ENCODE results near the gene SNAP91.
A peak's percentile ranks its signal among the peaks of the same experiment; 100 is the strongest.

DNA sequence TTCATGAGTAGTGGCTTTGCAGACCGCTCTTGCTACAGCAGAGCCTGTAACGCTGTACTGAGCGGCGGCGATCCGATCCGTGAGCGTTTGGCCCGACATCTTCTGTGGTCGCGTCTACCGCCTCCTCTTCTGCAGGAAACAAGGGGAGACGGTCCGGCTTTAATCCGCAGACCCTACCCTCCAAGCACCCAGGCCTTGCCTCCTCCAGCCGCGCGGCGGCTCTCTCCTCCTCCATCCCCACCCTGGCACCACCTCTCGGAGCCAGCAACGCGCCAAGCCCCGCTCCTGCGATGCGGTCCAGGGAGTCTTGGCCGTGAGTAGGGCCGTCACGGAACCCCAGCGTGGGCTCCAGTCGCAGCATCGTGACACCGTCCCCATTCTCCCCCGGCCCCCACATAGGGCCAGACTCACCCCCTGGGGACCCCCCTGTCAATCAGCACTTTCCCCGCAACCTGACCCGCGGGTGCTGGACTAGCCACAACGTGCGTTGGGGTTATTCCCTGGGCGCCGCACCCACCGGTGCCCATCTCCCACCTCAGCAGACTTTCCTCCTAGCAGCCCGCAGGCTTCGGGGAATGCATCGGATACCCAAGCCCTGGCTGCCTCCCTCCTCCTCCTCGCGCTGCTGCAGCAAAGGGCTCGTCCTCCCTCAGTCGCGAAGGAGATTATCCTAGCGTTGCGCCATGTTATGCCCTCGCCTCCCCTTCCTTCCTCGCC lies 914 bp downstream of the SNAP91 start:
- TF ChIP-seq, protein P1, sequence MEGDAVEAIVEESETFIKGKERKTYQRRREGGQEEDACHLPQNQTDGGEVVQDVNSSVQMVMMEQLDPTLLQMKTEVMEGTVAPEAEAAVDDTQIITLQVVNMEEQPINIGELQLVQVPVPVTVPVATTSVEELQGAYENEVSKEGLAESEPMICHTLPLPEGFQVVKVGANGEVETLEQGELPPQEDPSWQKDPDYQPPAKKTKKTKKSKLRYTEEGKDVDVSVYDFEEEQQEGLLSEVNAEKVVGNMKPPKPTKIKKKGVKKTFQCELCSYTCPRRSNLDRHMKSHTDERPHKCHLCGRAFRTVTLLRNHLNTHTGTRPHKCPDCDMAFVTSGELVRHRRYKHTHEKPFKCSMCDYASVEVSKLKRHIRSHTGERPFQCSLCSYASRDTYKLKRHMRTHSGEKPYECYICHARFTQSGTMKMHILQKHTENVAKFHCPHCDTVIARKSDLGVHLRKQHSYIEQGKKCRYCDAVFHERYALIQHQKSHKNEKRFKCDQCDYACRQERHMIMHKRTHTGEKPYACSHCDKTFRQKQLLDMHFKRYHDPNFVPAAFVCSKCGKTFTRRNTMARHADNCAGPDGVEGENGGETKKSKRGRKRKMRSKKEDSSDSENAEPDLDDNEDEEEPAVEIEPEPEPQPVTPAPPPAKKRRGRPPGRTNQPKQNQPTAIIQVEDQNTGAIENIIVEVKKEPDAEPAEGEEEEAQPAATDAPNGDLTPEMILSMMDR (optimal IDR thresholded peaks at IDR 0.05 in 1 of 3, IDR thresholded peaks at IDR 0.05 in 1 of 3, conservative IDR thresholded peaks at IDR 0.05 in 1 of 3; ENCODE audit: extremely low read depth in 1 of 3, insufficient read depth in 2 of 3, low read length in 3 of 3) = no peak
- peak; percentile 99 for TF ChIP-seq EZH2 (IDR thresholded peaks at IDR 0.05; ENCODE audit: low read length)
